Naive B cell (primary cell): Measurements from ENCODE around the gene CIZ1. TPM values are rescaled to one million over a fixed set of nuclear protein-coding genes. Genes with fewer than 3 reads are reported as not detected.

Experiments used
- ATAC-seq, 2 donors: fragments of 150-1000 bp; cut with Tn5 transposase; 2 replicates each; pipeline ENCODE4 v1.10.0; 2021; ENCODE audit warnings: low read depth in 2 of 2, mild to moderate bottlenecking in 2 of 2, moderate library complexity in 2 of 2
- DNase-seq: peaks from one replicate; pipeline ENCODE4 v3.0.0; 2022
- H3K27ac Mint-ChIP-seq, 6 donors: one replicate each; pipeline ENCODE4 v1.8.0; 2020 to 2022; ENCODE audit warnings: mild to moderate bottlenecking in 6 of 6, mixed read lengths in 6 of 6, moderate library complexity in 5 of 6, inconsistent platforms in 2 of 6
- H3K27me3 Mint-ChIP-seq, 3 donors: one replicate each; pipeline ENCODE4 v1.8.0; 2021 to 2022; ENCODE audit warnings: mixed read lengths in 3 of 3, mild to moderate bottlenecking in 1 of 3
- H3K36me3 Mint-ChIP-seq, 2 donors: one replicate each; pipeline ENCODE4 v1.8.0; 2020 to 2022; ENCODE audit warnings: mixed read lengths in 2 of 2, inconsistent platforms in 1 of 2, mild to moderate bottlenecking in 1 of 2
- H3K4me1 Mint-ChIP-seq, 3 donors: one replicate each; pipeline ENCODE4 v1.8.0; 2020 to 2022; ENCODE audit warnings: mixed read lengths in 3 of 3, inconsistent platforms in 1 of 3, mild to moderate bottlenecking in 1 of 3, moderate library complexity in 1 of 3
- H3K4me3 Mint-ChIP-seq, 8 donors: one replicate each; pipeline ENCODE4 v1.8.0; 2020 to 2022; ENCODE audit warnings: mild to moderate bottlenecking in 8 of 8, mixed read lengths in 8 of 8, moderate library complexity in 8 of 8, inconsistent platforms in 2 of 8
- H3K9me3 Mint-ChIP-seq, 7 donors: one replicate each; pipeline ENCODE4 v1.8.0; 2020 to 2022; ENCODE audit warnings: mixed read lengths in 7 of 7, mild to moderate bottlenecking in 5 of 7, inconsistent platforms in 2 of 7, moderate library complexity in 1 of 7
- polyA plus RNA-seq, 6 donors: library from polyadenylated mRNA; unstranded; fragments of 300-500 nt; fragmentation: Illumina TruSeq; gene quantifications; one replicate each; pipeline ENCODE4 v1.2.3, GENCODE V29; 2021; ENCODE audit warnings: low read depth in 6 of 6

CIZ1 gene
- polyA plus RNA-seq, 6 donors from 2014 or later = 5.6 to 34.6 (median 9.9) TPM

- H3K4me1 Mint-ChIP-seq = peaks cover 9 to 15% (median 14%) of the 10 kb centered on the region in 3 donors
- H3K27ac Mint-ChIP-seq = peak overlapping the region in 2 of 6 donors; percentile 75 to 76
- H3K36me3 Mint-ChIP-seq = no peaks in the 10 kb centered on the region
- no peak for DNase-seq
- peaks cover 0 to 6% (median 3%) of the 10 kb centered on the region in 3 donors for H3K27me3 Mint-ChIP-seq
- peaks cover 0 to 2% (median 0%) of the 10 kb centered on the region in 7 donors for H3K9me3 Mint-ChIP-seq
- H3K4me3 Mint-ChIP-seq = peak overlapping the region in 1 of 8 donors; percentile 51
- ATAC-seq = no peak
These were observed 28.5 kb upstream of the CIZ1 start for GRCh38 chr9:128219831-128220230.

- Mint-ChIP-seq H3K9me3 (peaks cover 0 to 2% (median 0%) of the 10 kb centered on the region in 7 donors), H3K27ac (peak overlapping the region in 5 of 6 donors; percentile 59 to 82 (median 70)), H3K27me3 (peaks cover 0 to 10% (median 3%) of the 10 kb centered on the region in 3 donors), H3K4me1 (peaks cover 9 to 15% (median 14%) of the 10 kb centered on the region in 3 donors), H3K4me3 (peak overlapping the region; percentile 71 to 94 (median 84)), H3K36me3 (no peaks in the 10 kb centered on the region)
- DNase-seq (peak; percentile 85), ATAC-seq (peak; percentile 96 to 97)
These were observed 27.4 kb upstream of the CIZ1 start for GRCh38 chr9:128218518-128219389.

- H3K36me3 Mint-ChIP-seq = no peaks in the 10 kb centered on the region
- H3K9me3 Mint-ChIP-seq = peaks cover 0 to 2% (median 0%) of the 10 kb centered on the region in 7 donors
- peaks cover 9 to 15% (median 14%) of the 10 kb centered on the region in 3 donors for H3K4me1 Mint-ChIP-seq
- DNase-seq (no peak), ATAC-seq (no peak)
- peaks cover 0 to 13% (median 9%) of the 10 kb centered on the region in 3 donors for H3K27me3 Mint-ChIP-seq
- peak overlapping the region; percentile 71 to 94 (median 84) for H3K4me3 Mint-ChIP-seq
- H3K27ac Mint-ChIP-seq = peak overlapping the region in 5 of 6 donors; percentile 29 to 82 (median 70)
These were observed 26.8 kb upstream of the CIZ1 start for GRCh38 chr9:128218172-128218517.

- peak overlapping the region in 1 of 6 donors; percentile 25 for H3K27ac Mint-ChIP-seq
- H3K36me3 Mint-ChIP-seq = no peaks in the 10 kb centered on the region
- peak overlapping the region in 2 of 8 donors; percentile 77 to 79 for H3K4me3 Mint-ChIP-seq
These were observed 25.6 kb upstream of the CIZ1 start for GRCh38 chr9:128216781-128217553.

GRCh38 chr9:128215491-128216409 lies 24.4 kb upstream of the CIZ1 start:
- Mint-ChIP-seq H3K36me3 (no peaks in the 10 kb centered on the region), H3K27ac (no peak overlapping the region), H3K27me3 (peaks cover 4 to 29% (median 27%) of the 10 kb centered on the region in 3 donors), H3K4me1 (peaks cover 9 to 15% (median 14%) of the 10 kb centered on the region in 3 donors), H3K9me3 (peaks cover 0 to 2% (median 0%) of the 10 kb centered on the region in 7 donors), H3K4me3 (no peak overlapping the region)
- ATAC-seq (no peak), DNase-seq (no peak)

More at GRCh38 chr9:128216781-128217553, 25.6 kb upstream of the CIZ1 start:
- Mint-ChIP-seq H3K27me3 (peaks cover 0 to 23% (median 17%) of the 10 kb centered on the region in 3 donors), H3K9me3 (peaks cover 0 to 2% (median 0%) of the 10 kb centered on the region in 7 donors), H3K4me1 (peaks cover 9 to 15% (median 14%) of the 10 kb centered on the region in 3 donors)
- DNase-seq (no peak), ATAC-seq (no peak)

- no peaks in the 10 kb centered on the region for H3K36me3 Mint-ChIP-seq
- H3K27ac Mint-ChIP-seq = no peak overlapping the region
- ATAC-seq (no peak), DNase-seq (no peak)
- H3K27me3 Mint-ChIP-seq = peaks cover 4 to 31% (median 27%) of the 10 kb centered on the region in 3 donors
- H3K9me3 Mint-ChIP-seq = peaks cover 0 to 2% (median 0%) of the 10 kb centered on the region in 7 donors
- no peak overlapping the region for H3K4me3 Mint-ChIP-seq
- H3K4me1 Mint-ChIP-seq = peaks cover 9 to 14% (median 12%) of the 10 kb centered on the region in 3 donors
These were observed 23.5 kb upstream of the CIZ1 start for GRCh38 chr9:128214571-128215490.

GRCh38 chr9:128213746-128214497 lies 22.6 kb upstream of the CIZ1 start:
- Mint-ChIP-seq H3K4me3 (no peak overlapping the region), H3K27ac (no peak overlapping the region), H3K27me3 (peaks cover 4 to 31% (median 27%) of the 10 kb centered on the region in 3 donors), H3K9me3 (peaks cover 0 to 2% (median 0%) of the 10 kb centered on the region in 7 donors), H3K4me1 (peaks cover 9 to 10% (median 9%) of the 10 kb centered on the region in 3 donors), H3K36me3 (no peaks in the 10 kb centered on the region)
- ATAC-seq = no peak
- no peak for DNase-seq

GRCh38 chr9:128211981-128212281 lies 20.6 kb upstream of the CIZ1 start:
- ATAC-seq (no peak), DNase-seq (no peak)
- H3K9me3 Mint-ChIP-seq = no peaks in the 10 kb centered on the region
- H3K4me3 Mint-ChIP-seq = no peak overlapping the region
- no peaks in the 10 kb centered on the region for H3K4me1 Mint-ChIP-seq
- H3K36me3 Mint-ChIP-seq = no peaks in the 10 kb centered on the region
- peaks cover 4 to 44% (median 36%) of the 10 kb centered on the region in 3 donors for H3K27me3 Mint-ChIP-seq
- no peak overlapping the region for H3K27ac Mint-ChIP-seq

GRCh38 chr9:128211186-128211980 lies 20.0 kb upstream of the CIZ1 start:
- Mint-ChIP-seq H3K27ac (no peak overlapping the region), H3K36me3 (no peaks in the 10 kb centered on the region), H3K4me1 (no peaks in the 10 kb centered on the region), H3K9me3 (no peaks in the 10 kb centered on the region), H3K4me3 (no peak overlapping the region), H3K27me3 (peaks cover 4 to 50% (median 42%) of the 10 kb centered on the region in 3 donors)
- ATAC-seq (no peak), DNase-seq (no peak)

GRCh38 chr9:128208946-128209669 lies 17.7 kb upstream of the CIZ1 start:
- DNase-seq (no peak), ATAC-seq (no peak)
- peaks cover 4 to 66% (median 49%) of the 10 kb centered on the region in 3 donors for H3K27me3 Mint-ChIP-seq
- H3K9me3 Mint-ChIP-seq = no peaks in the 10 kb centered on the region
- no peak overlapping the region for H3K27ac Mint-ChIP-seq
- H3K36me3 Mint-ChIP-seq = no peaks in the 10 kb centered on the region
- H3K4me1 Mint-ChIP-seq = peaks cover 2 to 5% (median 4%) of the 10 kb centered on the region in 3 donors
- H3K4me3 Mint-ChIP-seq = no peak overlapping the region
